SK-MEL-5 (cell line): ENCODE measurements around the gene BEND7. TPM values are rescaled to one million over a fixed set of nuclear protein-coding genes. Genes with fewer than 3 reads are reported as not detected.
"Not testable (repeated sequence)": the region's sequence is repeated elsewhere in the genome, so short reads cannot be mapped to it uniquely, and the experiment has no call there.

Experiments used
- DNase-seq: peaks from one replicate; pipeline ENCODE4 v3.0.0-alpha.2; 2016; ENCODE audit warnings: low read depth, low spot score
- in situ Hi-C: cut with HindIII; loops from 2 replicates; pipeline ENCODE4 v1.10.0; 2016; ENCODE audit warnings: low sequenced_read_pairs, high pct_unique_total_duplicates, low pct_unique_long_range_greater_than_20kb
- polyA plus RNA-seq, 2 experiments: library from polyadenylated mRNA; depleted of rRNA; stranded (reverse); fragments of >200 nt; gene quantifications; 2 replicates each; pipeline ENCODE4 v1.2.3, GENCODE V29; 2015
- total RNA-seq: library from RNA; depleted of rRNA; stranded (reverse); fragments of >200 nt; shearing (Covaris generic); gene quantifications from 2 replicates; pipeline ENCODE4 v1.2.3, GENCODE V29; 2014; rRNA removed

The BEND7 gene
- 4.1 and 5.2 TPM in 2 replicates for total RNA-seq
- polyA plus RNA-seq (2015; cell fraction: cytosol; rRNA removed): 4.5 and 5.8 TPM in 2 replicates
- polyA plus RNA-seq (2015; cell fraction: nucleus; rRNA removed): 8.6 and 10.0 TPM in 2 replicates

- in situ Hi-C loops: no loop called here
- peak; percentile 11 for DNase-seq
Measured at GRCh38 chr10:13528875-13529713, at the start of gene BEND7. Gene BEND7 (minus strand): TSS chr10:13529014. CDS start chr10:13528533, 481 bp downstream.

DNA sequence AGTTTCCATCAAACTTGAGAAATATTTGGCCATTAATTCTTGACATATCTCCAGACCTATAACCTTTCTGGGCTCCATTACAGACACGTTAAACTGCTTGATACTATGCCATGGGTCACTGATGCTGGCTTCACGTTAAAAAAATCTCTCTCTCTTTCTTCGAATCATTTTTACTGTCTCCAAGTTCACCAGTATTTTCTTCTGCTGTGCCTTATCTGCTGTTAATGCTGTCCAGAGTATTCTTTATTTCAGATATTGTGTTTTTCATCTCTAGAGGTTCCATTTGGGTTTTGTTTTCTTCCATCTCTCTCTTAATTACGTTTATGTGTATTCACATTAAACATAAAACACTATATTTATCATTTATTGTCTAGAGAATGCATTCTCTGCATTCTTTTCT, 45.1 kb upstream of the BEND7 start:
- in situ Hi-C loops: no loop called here
- no peak for DNase-seq

- DNase-seq: no peak
- in situ Hi-C loops: no loop called here
Measured at GRCh38 chr10:13571541-13571940, 42.7 kb upstream of the BEND7 start.

DNA sequence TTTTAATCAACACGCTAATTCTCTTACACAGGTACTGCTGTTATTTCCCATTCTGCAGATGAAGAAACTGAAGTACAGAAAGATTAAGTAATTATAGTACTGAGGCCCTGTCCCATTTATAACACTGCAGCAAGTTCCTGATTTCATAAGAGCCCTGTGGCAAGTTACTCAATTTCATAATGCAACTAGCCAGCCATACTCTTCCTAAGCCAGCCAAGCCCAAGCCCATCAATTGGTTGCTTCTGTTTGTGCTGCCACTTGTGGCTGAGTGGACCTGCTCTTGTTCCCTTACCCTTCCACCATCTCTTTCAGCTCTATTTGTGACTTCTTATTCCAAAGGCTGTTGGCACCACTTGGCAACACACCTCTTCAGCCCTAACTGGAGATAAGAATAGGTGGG, 38.2 kb upstream of the BEND7 start:
- in situ Hi-C loops: no loop called here
- DNase-seq: no peak

GRCh38 chr10:13564576-13564975, 35.8 kb upstream of the BEND7 start:
- in situ Hi-C loops: no loop called here
- no peak for DNase-seq

GRCh38 chr10:13563481-13564445, 34.9 kb upstream of the BEND7 start:
- DNase-seq: no peak

GRCh38 chr10:13560597-13560996, 31.8 kb upstream of the BEND7 start:
- no peak for DNase-seq
- in situ Hi-C loops: no loop called here

More at GRCh38 chr10:13563481-13564445, 34.9 kb upstream of the BEND7 start:
- in situ Hi-C loops: no loop called here

DNA sequence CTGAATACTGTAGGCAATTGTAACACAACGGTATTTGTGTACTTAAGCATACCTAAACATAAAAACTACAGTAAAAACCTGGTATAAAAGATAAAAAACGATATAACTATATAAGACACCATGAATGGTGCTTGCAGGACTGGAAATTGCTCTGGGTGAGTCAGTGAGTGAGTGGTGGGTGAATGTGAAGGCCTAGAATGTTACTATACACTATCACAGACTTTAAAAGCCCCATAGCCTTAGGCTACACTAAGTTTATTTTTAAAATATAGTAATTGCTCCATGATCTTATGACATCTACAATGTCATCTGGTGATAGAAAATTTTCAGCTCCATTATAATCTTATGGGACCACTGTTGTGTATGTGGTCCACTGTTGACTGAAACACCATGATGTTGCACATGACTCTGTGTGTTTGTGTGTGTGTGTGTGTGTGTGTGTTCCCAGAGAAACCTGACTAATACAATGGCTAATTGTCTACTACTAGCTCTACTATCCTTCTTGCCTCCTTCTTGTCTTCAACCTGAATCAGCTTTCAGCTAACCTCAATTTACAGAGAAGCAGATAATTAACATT, 30.4 kb upstream of the BEND7 start:
- DNase-seq: peak; percentile 66

GRCh38 chr10:13555884-13556510, 27.2 kb upstream of the BEND7 start:
- in situ Hi-C loops: no loop called here
- no peak for DNase-seq

More for the DNA sequence above, 30.4 kb upstream of the BEND7 start:
- in situ Hi-C loops: no loop called here

GRCh38 chr10:13550802-13551201, 22.0 kb upstream of the BEND7 start:
- DNase-seq: no peak
- in situ Hi-C loops: no loop called here

DNA sequence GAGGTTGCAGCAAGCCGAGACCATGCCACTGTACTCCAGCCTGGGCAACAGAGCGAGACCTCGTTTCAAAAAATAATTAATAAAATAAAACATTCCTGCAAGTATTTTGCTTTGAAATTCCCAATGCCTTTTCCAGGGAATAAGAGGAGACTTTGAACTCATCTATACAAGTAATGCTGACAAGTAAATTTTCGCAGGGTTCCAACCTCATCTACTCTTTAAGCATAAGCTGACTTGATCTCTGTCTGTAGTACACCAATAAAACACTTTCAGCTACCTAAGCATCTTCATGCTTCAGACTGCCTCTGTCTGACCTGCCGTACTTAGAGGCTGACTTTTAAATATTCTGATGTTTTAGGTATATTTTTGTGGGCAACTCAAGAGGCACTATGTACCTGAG, 13.7 kb upstream of the BEND7 start:
- in situ Hi-C loops: no loop called here

GRCh38 chr10:13537985-13538384, 9.2 kb upstream of the BEND7 start:
- in situ Hi-C loops, DNase-seq: not testable (repeated sequence)

More for the DNA sequence above, 13.7 kb upstream of the BEND7 start:
- no peak for DNase-seq

GRCh38 chr10:13536674-13537366, 8.0 kb upstream of the BEND7 start:
- peak; percentile 68 for DNase-seq
- in situ Hi-C loops: no loop called here

- in situ Hi-C loops: no loop called here
- DNase-seq: no peak
Measured at GRCh38 chr10:13535346-13535745, 6.5 kb upstream of the BEND7 start.

DNA sequence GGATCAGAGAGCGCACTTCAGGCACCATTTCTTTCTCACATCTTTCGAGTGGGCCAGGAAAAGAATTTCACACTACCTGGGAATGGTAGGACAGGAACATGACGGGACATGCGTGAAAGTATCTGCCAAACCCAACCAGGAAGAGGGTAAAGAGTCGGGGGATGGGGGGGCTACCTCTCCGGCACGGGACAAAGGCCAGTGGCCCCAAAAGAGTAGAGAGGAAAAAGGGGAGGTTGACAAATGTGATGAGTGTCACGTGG, 830 bp upstream of the BEND7 start:
- in situ Hi-C loops: no loop called here
- DNase-seq: no peak

DNA sequence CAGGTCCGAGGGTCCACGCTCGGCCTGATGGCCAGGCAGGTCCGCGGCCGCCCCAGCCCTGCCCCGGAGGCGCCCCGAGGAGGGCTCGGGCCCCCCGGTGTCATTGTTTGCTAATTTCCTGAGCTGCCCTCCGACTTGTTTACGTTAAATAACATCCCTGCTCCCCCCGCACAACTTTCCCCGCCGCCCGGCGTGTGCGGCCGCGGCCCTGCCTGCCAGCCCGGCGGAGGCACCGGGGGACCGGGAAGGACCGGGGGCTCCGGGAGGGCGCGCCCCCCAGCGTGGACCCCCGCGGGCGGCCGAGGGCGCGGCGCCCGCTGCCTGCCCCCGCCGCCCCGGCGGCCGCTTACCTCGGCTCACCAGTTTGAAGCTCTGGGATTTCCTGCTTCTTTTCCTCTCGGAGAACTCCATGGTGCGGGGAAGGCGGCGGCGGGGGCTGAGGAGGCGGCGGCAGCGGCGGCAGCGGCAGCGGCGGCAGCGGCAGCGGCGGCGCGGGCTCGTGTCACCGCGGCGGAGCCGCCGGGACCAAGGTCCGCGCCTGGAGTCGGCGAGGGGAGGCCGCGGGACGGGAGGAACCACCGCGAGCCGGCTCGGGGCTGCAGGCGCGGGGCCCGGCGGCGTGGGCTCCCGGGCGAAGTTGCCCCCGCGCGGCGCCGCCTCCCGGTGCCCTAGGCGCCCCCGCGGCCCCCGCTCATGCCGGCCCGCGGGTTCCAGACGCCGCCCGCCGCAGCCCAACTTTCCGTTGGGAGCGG, 515 bp downstream of the BEND7 start:
- no peak for DNase-seq
- in situ Hi-C loops: no loop called here

DNA sequence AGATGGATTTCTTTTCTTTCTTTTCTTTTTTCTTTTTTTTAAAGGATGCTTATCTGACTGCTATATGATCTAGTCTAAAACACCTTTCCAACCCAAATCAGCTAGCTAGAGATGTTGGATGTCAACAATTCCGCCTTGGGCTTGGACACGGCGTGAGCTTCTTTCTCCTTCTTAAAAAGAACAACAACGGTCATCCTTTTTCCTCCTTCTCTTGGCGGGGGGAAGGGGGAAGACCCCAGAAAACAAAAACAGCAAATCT, 1.0 kb downstream of the BEND7 start:
- no peak for DNase-seq
- in situ Hi-C loops: no loop called here
